Rectal smooth muscle tissue (tissue), 1 donor: ENCODE measurements around the gene MRPL20.
"Not testable (repeated sequence)": the region's sequence is repeated elsewhere in the genome, so short reads cannot be mapped to it uniquely, and the experiment has no call there.

ENCODE experiments used
- H3K27ac ChIP-seq: one replicate; pipeline ENCODE4 v1.7.0; 2013; ENCODE audit warnings: low read depth, low read length, inconsistent platforms
- H3K27me3 ChIP-seq: one replicate; pipeline ENCODE4 v1.7.0; 2013; ENCODE audit warnings: low read length; ENCODE audit not compliant: control insufficient read depth, insufficient read depth
- H3K36me3 ChIP-seq: one replicate; pipeline ENCODE4 v1.7.0; 2013; ENCODE audit warnings: low read length; ENCODE audit not compliant: control insufficient read depth, insufficient read depth
- H3K4me1 ChIP-seq: one replicate; pipeline ENCODE4 v1.7.0; 2013; ENCODE audit warnings: low read length; ENCODE audit not compliant: control insufficient read depth, insufficient read depth
- H3K4me3 ChIP-seq: one replicate; pipeline ENCODE4 v1.7.0; 2013; ENCODE audit warnings: low read length
- H3K9ac ChIP-seq: one replicate; pipeline ENCODE4 v1.7.0; 2013; ENCODE audit warnings: low read length

The MRPL20 gene

DNA sequence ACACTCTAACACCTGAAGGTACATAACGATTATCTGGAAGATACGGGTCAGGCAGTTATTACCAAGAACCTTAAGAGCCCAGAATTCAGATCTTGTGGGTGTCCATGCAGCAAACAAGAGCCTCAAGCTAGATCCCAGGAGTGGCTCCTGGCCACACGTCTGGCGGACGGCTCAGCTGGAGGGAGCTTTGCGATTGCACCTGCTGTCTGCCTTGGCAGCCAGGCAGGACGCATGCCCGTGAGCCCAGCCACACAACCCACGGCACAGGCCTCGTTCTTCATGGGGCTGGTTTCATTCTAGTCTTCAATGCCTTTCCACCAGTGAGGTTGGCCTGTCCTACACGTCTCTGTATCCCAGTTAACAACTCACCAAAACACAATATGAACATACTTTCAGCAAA lies 13.7 kb downstream of the MRPL20 start:
- Histone ChIP-seq H3K9ac (no peak overlapping the region), H3K36me3 (peaks cover 49% of the 10 kb centered on the region), H3K27ac (no peak overlapping the region)

DNA sequence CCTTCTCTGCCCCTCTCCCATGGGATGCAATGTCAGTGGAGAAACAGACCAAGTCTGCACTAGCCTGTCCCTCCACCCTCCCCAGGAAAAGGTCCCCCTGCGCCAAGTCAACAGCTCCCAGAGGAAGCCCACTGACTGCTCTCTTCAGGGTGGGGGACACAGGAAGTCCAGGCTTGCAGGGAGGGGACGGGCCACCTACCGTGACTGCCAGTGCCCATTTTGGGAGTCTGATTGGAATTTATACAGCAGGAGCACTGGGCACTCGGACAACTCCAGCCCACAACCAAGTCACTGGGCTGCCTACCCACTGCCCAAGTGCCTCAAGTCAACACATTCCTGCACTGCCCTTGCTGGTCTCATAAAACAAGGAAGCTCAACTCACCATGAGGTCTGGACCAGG lies 14.1 kb downstream of the MRPL20 start:
- Histone ChIP-seq H3K9ac (no peak overlapping the region), H3K4me1 (peaks cover 2% of the 10 kb centered on the region), H3K4me3 (no peak overlapping the region), H3K27me3 (no peaks in the 10 kb centered on the region), H3K27ac (no peak overlapping the region), H3K36me3 (peaks cover 52% of the 10 kb centered on the region)

More for the DNA sequence above, 13.7 kb downstream of the MRPL20 start:
- Histone ChIP-seq H3K27me3 (no peaks in the 10 kb centered on the region), H3K4me1 (peaks cover 6% of the 10 kb centered on the region), H3K4me3 (no peak overlapping the region)

DNA sequence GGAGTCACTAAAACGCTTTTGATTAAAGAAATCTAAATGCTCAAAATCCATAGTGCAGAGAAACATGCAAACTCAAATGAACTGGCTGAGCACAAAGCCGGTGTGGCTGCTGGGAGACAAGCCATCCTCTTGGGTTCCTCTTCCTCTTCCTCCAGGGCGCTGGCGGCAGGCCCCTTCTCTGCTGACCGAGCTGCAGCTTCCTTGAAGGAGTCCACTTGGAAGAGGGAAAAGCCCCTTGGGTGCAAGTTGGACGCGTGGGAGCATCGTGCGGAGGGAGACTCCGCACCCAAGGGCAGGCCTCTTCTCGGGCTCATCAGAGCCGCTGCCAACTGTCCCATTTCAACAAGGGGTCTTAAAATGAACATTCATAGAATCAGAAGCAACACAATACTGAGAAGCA lies 15.9 kb downstream of the MRPL20 start:
- H3K4me3 ChIP-seq = no peak overlapping the region
- peaks cover 60% of the 10 kb centered on the region for H3K36me3 ChIP-seq
- H3K27me3 ChIP-seq = no peaks in the 10 kb centered on the region
- no peaks in the 10 kb centered on the region for H3K4me1 ChIP-seq
- no peak overlapping the region for H3K27ac ChIP-seq
- no peak overlapping the region for H3K9ac ChIP-seq

DNA sequence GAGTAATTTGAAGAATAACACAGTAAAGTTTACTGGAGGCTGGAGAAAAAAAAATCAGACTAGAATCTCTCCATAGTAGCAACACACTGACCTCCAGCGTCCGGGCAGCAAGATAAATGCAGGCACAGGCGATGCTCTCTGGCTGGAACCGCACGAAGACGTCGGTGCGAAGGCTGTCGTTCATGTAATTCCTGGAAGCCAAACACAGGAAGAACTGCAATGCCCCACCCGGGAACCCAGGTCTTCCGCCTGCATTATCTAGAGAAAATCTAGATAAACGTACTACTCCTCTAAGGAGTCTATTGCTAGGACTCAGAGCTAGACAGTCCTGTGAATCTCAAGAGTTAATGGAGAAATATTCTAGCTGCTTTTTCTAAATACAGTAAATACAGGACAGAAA lies 16.4 kb downstream of the MRPL20 start:
- Histone ChIP-seq H3K4me3 (no peak overlapping the region), H3K27ac (no peak overlapping the region), H3K9ac (no peak overlapping the region), H3K27me3 (no peaks in the 10 kb centered on the region), H3K36me3 (peaks cover 64% of the 10 kb centered on the region), H3K4me1 (no peaks in the 10 kb centered on the region)

DNA sequence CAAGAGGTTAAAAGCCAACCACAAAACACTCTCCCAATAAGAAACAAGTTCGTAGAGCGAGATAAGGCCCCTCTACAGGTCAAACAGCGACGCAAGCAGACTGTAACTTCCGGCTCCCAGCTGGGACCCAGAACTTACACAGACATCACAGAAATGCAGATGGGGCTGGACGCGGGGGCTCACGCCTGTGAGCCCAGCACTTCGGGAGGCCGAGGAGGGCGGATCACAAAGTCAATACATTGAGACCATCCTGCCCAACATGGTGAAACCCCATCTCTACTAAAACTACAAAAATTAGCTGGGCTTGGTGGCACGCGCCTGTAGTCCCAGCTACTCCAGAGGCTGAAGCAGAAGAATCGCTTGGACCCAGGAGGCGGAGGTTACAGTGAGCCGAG lies 19.0 kb downstream of the MRPL20 start:
- Histone ChIP-seq H3K4me3 (no peak overlapping the region), H3K27ac (no peak overlapping the region), H3K27me3 (no peaks in the 10 kb centered on the region), H3K9ac (no peak overlapping the region), H3K36me3 (peaks cover 48% of the 10 kb centered on the region), H3K4me1 (no peaks in the 10 kb centered on the region)

DNA sequence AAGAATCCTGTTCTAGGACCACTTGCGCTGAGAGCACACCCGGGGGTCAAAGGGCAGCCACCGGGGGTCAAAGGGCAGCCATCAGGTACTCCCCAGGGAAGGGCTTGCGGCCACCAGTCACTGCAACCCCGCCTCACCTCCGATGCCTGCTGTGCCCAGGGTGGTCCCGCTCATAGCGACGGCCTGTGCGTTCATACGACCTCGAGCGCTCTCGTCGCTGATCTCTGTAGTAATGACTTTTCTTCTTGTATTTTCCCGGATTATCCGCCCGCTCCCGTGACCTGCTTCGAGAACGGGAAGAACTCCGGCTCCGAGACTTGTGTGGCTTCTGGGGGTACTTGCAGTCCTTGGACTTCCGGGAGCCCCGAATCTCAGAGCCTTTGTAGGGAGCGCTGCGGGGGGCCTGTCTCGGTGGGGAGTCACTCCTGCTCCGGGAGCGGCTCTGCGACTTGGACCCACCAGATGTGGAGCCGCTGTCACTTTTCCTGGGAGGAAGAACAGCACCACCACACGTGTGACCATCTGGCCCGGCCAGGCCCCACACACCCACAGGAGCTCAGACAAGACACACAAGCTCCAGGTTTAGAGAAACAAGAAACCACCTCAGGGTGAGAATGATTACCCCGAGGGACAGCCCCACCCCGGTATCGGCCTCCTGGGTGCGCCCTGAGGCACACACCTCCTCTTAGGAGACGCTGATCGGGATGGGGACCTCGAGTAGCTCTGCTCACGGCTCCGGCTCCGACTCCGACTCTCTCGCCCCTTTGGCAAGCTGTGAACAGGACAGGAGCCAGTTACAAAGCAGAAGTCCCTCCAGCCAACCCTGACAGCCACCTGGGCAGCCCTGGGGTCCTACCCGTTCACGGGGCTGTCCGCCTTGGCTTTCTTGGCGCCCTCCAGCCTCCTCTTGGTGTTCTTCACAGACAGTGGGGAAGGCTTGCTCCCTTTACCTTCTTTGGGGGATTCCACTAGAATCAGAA lies 19.7 kb downstream of the MRPL20 start:
- no peaks in the 10 kb centered on the region for H3K4me1 ChIP-seq
- H3K27ac ChIP-seq = no peak overlapping the region
- H3K36me3 ChIP-seq = peaks cover 42% of the 10 kb centered on the region

DNA sequence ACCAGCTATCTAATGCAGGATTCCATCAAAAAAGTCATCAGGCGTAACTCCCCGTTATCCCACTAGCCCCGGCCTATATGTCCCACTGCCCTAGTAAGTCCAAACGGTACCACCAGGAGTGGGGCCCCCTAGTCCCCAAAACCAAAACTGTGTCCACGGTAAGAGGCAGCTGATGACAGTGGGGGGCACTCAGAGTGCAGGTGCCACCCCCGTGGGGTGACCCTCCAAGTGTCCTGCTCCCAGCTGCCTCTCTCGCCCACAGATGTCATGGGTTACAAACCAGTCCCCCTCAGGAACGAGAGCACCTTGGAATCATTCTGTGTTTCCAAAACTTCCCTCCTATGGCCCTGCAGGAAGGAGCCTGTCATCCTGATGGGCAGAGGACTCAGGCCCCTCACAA lies 21.2 kb downstream of the MRPL20 start:
- no peak overlapping the region for H3K9ac ChIP-seq
- H3K36me3 ChIP-seq = peaks cover 36% of the 10 kb centered on the region
- no peaks in the 10 kb centered on the region for H3K27me3 ChIP-seq
- H3K27ac ChIP-seq = no peak overlapping the region
- no peak overlapping the region for H3K4me3 ChIP-seq
- no peaks in the 10 kb centered on the region for H3K4me1 ChIP-seq

More for the DNA sequence above, 19.7 kb downstream of the MRPL20 start:
- H3K27me3 ChIP-seq = no peaks in the 10 kb centered on the region
- H3K4me3 ChIP-seq = no peak overlapping the region
- H3K9ac ChIP-seq = no peak overlapping the region

DNA sequence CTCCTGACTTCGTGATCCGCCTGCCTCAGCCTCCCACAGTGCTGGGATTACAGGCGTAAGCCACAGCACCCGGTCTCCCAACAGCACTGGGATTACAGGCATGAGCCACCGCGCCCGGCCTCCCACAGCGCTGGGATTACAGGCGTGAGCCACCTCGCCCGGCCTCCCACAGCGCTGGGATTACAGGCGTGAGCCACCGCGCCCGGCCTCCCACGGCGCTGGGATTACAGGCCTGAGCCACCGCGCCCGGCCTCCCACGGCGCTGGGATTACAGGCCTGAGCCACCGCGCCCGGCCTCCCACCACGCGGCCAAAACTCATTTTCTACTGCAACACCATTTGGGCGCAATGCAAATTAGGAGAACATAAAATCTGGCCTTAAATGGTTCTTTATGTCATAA lies 21.8 kb downstream of the MRPL20 start:
- H3K36me3 ChIP-seq = peaks cover 35% of the 10 kb centered on the region
- not testable (repeated sequence) for H3K27me3 ChIP-seq, H3K9ac ChIP-seq, H3K27ac ChIP-seq, H3K4me3 ChIP-seq, H3K4me1 ChIP-seq

DNA sequence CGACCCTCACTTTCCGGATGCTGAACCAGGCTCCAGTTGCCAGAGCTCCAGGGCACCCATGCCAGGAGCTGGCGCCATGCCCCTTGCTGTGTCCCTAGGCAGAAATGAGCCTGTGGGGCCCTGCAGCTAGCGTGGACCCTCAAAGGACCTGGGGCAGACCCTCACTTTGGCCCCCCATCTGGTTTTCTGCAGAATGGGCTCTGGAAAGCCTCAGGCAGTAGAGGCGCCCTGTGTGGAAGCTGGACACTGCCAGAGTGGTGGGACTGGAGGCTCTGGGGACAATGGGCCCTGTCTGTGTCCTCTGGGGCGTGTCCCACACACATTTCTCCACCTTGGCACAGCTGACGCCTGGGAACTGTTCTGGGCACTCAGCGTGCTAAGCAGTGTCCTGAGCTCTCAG lies 25.8 kb downstream of the MRPL20 start:
- Histone ChIP-seq H3K4me1 (no peaks in the 10 kb centered on the region), H3K27ac (no peak overlapping the region), H3K27me3 (no peaks in the 10 kb centered on the region), H3K36me3 (peaks cover 4% of the 10 kb centered on the region), H3K4me3 (no peak overlapping the region), H3K9ac (no peak overlapping the region)

DNA sequence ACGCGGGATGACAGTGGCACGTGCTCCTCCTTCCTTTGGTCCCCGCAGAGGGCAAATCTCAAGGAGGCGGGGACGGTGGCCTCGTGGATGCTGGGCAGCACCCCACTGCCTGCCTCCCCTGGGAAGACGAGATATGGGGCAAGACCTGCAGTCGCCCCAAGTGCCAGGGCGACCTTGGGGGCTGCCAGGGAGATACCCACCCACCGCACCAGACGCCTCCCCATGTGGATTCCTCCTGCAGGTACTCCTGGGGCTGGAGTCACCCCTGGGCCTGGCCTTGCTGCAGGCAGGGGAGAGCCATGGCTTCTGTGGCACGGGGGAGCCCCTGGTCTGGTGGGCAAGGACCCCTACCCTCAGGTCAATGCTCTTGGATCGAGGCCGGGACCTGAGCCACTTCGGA lies 26.2 kb downstream of the MRPL20 start:
- H3K27ac ChIP-seq = no peak overlapping the region
- no peak overlapping the region for H3K9ac ChIP-seq
- no peak overlapping the region for H3K4me3 ChIP-seq
- peaks cover 3% of the 10 kb centered on the region for H3K4me1 ChIP-seq
- no peaks in the 10 kb centered on the region for H3K36me3 ChIP-seq
- no peaks in the 10 kb centered on the region for H3K27me3 ChIP-seq

DNA sequence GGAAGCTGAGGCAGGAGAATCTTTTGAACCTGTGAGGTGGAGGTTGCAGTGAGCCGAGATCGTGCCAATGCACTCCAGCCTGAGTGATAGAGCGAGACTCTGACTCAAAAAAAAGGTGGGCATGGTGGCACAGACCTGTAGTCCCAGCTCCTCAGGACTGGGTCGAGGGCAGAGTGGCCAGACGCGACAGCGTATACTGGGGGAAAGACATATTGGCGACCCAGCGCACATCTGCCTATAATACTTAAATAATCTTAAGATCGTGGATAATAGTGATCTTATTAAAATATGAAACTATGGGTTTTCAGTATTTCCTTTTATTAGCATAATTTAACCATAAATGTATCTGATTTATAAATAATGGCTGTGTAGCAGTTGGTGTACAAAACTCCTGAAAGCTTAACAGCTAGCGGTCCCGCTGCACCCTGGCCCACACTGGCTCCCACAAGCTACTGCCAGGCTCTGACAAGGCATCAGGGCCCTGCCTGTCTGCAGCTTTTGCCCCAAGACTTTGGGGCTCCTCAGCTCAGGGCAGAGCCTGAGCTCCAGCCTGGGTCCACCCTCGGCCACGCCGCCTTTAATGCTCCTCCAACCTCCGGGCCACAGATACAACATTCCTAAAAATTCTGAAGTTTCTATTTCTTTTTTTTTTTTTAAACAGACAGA lies 29.4 kb downstream of the MRPL20 start:
- H3K4me3 ChIP-seq = no peak overlapping the region
- no peaks in the 10 kb centered on the region for H3K36me3 ChIP-seq
- H3K9ac ChIP-seq = no peak overlapping the region
- peaks cover 13% of the 10 kb centered on the region for H3K4me1 ChIP-seq
- no peaks in the 10 kb centered on the region for H3K27me3 ChIP-seq
- no peak overlapping the region for H3K27ac ChIP-seq

DNA sequence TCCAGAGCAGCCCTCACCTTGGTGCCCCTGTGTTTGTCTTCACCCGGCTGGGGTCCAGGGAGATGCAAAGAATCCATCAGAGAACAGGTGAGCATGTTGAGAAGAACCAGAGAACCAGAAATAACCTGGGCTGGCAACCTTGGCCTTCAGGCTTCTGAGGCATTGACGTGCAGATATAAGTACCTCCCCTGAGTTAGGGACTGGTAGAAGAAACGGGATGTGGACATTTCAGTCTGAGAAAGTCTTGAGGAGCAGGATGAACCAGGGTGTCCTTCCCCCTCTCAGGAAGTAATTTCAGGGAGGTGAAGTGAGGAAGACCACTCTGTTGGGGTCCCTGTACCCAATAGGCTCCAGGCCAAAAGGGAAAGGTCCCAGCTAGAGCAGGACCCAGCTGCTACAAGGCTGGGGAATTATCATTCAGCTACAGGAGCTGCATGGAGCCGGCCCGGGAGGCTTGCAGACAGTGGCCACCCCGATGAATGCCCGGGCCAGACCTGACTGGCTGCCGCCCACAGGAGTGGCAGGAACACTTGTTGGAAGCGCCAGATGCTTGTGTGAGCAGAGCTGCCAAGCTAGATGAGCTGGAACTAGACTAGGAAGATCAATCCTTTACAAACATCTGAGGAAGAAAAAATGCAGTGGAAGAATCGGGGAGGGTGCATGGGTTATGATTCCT lies 30.4 kb downstream of the MRPL20 start:
- no peak overlapping the region for H3K9ac ChIP-seq
- H3K4me1 ChIP-seq = peaks cover 15% of the 10 kb centered on the region
- H3K36me3 ChIP-seq = no peaks in the 10 kb centered on the region
- no peaks in the 10 kb centered on the region for H3K27me3 ChIP-seq
- H3K27ac ChIP-seq = no peak overlapping the region
- no peak overlapping the region for H3K4me3 ChIP-seq
